ENCODE data around the gene KCNQ1.

Gene KCNQ1

GRCh38 chr11:2540992-2541680 is 96.3 kb downstream of the KCNQ1 start:
- TF ChIP-seq, protein P1, sequence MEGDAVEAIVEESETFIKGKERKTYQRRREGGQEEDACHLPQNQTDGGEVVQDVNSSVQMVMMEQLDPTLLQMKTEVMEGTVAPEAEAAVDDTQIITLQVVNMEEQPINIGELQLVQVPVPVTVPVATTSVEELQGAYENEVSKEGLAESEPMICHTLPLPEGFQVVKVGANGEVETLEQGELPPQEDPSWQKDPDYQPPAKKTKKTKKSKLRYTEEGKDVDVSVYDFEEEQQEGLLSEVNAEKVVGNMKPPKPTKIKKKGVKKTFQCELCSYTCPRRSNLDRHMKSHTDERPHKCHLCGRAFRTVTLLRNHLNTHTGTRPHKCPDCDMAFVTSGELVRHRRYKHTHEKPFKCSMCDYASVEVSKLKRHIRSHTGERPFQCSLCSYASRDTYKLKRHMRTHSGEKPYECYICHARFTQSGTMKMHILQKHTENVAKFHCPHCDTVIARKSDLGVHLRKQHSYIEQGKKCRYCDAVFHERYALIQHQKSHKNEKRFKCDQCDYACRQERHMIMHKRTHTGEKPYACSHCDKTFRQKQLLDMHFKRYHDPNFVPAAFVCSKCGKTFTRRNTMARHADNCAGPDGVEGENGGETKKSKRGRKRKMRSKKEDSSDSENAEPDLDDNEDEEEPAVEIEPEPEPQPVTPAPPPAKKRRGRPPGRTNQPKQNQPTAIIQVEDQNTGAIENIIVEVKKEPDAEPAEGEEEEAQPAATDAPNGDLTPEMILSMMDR (IDR thresholded peaks at IDR 0.05; ENCODE audit: insufficient read depth, missing control alignments): no peak
- DNase-seq (ENCODE audit: insufficient read length, low spot score) (no peak), FAIRE-seq (no peak)

DNA sequence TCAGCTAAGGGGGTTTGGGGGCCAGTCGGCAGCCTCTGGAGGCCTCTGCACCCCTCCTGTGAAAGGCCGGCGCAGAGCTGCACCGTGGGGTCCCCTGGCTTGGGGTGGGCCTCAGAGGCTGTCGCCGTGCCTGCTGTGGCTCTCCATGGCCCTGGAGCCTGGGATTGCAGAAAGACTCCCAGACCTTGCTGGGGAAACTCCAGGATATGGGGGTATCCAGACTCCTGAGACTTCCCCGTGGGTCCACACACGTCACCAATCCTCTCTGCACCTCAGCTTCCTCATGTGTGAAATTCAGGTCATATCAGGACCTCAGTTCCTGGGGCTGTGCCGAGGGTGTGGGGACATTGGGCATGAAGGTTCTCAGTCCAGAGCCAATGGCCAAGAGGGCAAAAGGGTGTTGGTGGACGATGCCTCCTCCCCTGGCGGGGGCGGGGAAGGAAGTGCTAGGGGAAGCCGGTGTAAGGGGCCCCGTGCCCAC is 97.1 kb downstream of the KCNQ1 start:
- TF ChIP-seq, protein P1 (IDR thresholded peaks at IDR 0.05; ENCODE audit: insufficient read depth, missing control alignments): no peak

GRCh38 chr11:2542406-2542805 is 97.6 kb downstream of the KCNQ1 start:
- no peak for FAIRE-seq
- no peak for DNase-seq (ENCODE audit: insufficient read length, low spot score)
- TF ChIP-seq, protein P1 (IDR thresholded peaks at IDR 0.05; ENCODE audit: insufficient read depth, missing control alignments): no peak

More for the DNA sequence above, 97.1 kb downstream of the KCNQ1 start:
- FAIRE-seq (no peak), DNase-seq (ENCODE audit: insufficient read length, low spot score) (no peak)

GRCh38 chr11:2547806-2548205 is 103.0 kb downstream of the KCNQ1 start:
- DNase-seq (ENCODE audit: insufficient read length, low spot score): no peak
- no peak for FAIRE-seq
- TF ChIP-seq, protein P1 (IDR thresholded peaks at IDR 0.05; ENCODE audit: insufficient read depth, missing control alignments): no peak

DNA sequence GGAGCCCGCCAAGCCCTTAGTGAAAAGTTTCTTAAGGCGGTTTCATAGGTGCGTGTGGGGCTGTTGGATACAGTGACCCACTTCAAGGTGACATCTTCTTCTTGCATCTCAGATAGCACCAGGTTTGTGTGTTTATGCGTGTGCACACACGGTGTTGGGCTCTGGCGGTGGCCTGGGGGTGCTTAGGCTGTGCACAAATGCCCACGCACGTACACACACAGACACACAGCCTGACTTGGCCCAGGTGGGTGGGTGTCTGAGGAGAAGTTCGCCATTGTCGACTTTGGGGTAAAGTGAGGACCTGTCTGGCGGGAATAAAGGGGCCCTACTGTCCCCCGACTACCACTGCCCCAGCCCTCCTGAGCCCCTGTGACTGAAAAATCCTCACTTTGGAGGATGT is 103.8 kb downstream of the KCNQ1 start:
- no peak for FAIRE-seq
- no peak for DNase-seq (ENCODE audit: insufficient read length, low spot score)
- TF ChIP-seq, protein P1 (IDR thresholded peaks at IDR 0.05; ENCODE audit: insufficient read depth, missing control alignments): no peak

- TF ChIP-seq, protein P1 (IDR thresholded peaks at IDR 0.05; ENCODE audit: insufficient read depth, missing control alignments): no peak
- FAIRE-seq: no peak
- no peak for DNase-seq (ENCODE audit: insufficient read length, low spot score)
These were observed 104.3 kb downstream of the KCNQ1 start for GRCh38 chr11:2549080-2549479.

DNA sequence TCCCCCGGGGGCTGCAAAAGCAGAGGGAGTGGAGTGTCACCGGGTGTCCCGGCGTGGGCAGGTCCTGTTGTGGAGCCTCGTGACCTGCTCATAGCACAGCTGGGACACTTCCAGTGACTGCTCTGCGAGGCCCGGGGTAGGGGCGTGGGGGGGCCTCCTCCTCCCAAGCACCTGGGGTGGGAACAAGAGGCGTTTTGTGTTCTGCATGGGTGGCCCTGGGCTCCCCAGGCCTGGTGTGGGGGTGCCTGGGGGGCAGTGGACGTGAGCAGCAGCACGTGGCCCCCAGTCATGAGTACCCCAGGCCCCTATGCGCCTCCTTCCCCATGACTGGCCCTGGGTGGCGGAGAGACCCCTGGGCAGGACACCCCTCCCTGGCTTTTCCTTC is 104.7 kb downstream of the KCNQ1 start:
- TF ChIP-seq, protein P1 (IDR thresholded peaks at IDR 0.05; ENCODE audit: insufficient read depth, missing control alignments): no peak
- no peak for FAIRE-seq
- no peak for DNase-seq (ENCODE audit: insufficient read length, low spot score)
